HepG2 (cell line): Measurements from ENCODE around the gene DRD3. TPM values are rescaled to one million over a fixed set of nuclear protein-coding genes. Genes with fewer than 3 reads are reported as not detected.
A peak's percentile ranks its signal among the peaks of the same experiment; 100 is the strongest.

Experiments
- ATAC-seq: fragments of 200-7000 bp; cut with Tn5 transposase; 3 replicates; pipeline ENCODE4 v1.9.1; 2020; ENCODE audit warnings: mild to moderate bottlenecking, moderate library complexity
- BruUV-seq: library from RNA; stranded (reverse); fragments of 400-500 nt; replicated peaks from 2 replicates; lab custom pipeline; 2021; lab: Mats Ljungman, UMichigan
- CTCF ChIA-PET: fragments of 300-600 bp; formaldehyde crosslinking; extraction: SDS; loops from one replicate; lab custom pipeline; 2021; ENCODE audit warnings: low total read pairs, inconsistent platforms, low intra/inter-chr PET ratio; lab: Yijun Ruan, JAX
- POLR2A ChIA-PET: fragments of 350-600 bp; sonication (Branson Sonifier 250); formaldehyde crosslinking; loops from one replicate; lab custom pipeline; 2020; ENCODE audit warnings: antibody characterized with exemption, inconsistent platforms; lab: Yijun Ruan, JAX
- DNase-seq: peaks from one replicate; pipeline ENCODE4 v3.0.0-alpha.2; 2015; ENCODE audit warnings: low spot score
- FAIRE-seq: peaks from 3 replicates; lab custom pipeline; 2011; peaks lifted over from hg19 to GRCh38; lab: Jason Lieb, UNC
- H2AFZ ChIP-seq: one replicate; pipeline ENCODE4 v1.6.1; 2011; ENCODE audit warnings: low read length, inconsistent platforms
- H3K27ac ChIP-seq: fragments of 300-600 bp; 3 replicates; pipeline ENCODE4 v1.8.0; 2011; ENCODE audit warnings: mixed run types, mild to moderate bottlenecking, mixed read lengths, low read length, inconsistent platforms; ENCODE audit not compliant: insufficient read depth; ENCODE audit errors: extremely low read length
- H3K27me3 ChIP-seq, 2 experiments: fragments of 200-600 bp in 1 of 2; 2 replicates in 1 of 2; 3 replicates in 1 of 2; pipeline versions ENCODE4 v1.6.0 to v1.8.0; 2011; ENCODE audit warnings: low read length in 2 of 2, mild to moderate bottlenecking in 2 of 2, moderate library complexity in 2 of 2, inconsistent platforms in 1 of 2; ENCODE audit not compliant: insufficient read depth in 2 of 2, control insufficient read depth in 1 of 2
- H3K36me3 ChIP-seq, 2 experiments: fragments of 200-600 bp in 1 of 2; replicated peaks in 1 of 2; 2 replicates in 1 of 2; 3 replicates in 1 of 2; pipeline versions ENCODE4 v1.5.1 to v1.8.0; 2011; ENCODE audit warnings: low read length in 2 of 2, inconsistent platforms in 1 of 2; ENCODE audit not compliant: insufficient read depth in 2 of 2, control insufficient read depth in 1 of 2
- H3K4me1 ChIP-seq: 2 replicates; pipeline ENCODE4 v1.5.1; 2012; ENCODE audit warnings: low read length, inconsistent platforms; ENCODE audit not compliant: insufficient read depth
- H3K4me2 ChIP-seq: 2 replicates; pipeline ENCODE4 v1.6.0; 2011; ENCODE audit warnings: low read depth, low read length, inconsistent platforms
- H3K4me3 ChIP-seq, 3 experiments: fragments of 200-600 bp in 1 of 3; sonication (generic), shearing (Covaris generic) in 1 of 3; replicated peaks in 1 of 3; 2 replicates each; pipeline ENCODE4 v1.5.1; 2011 to 2016; ENCODE audit warnings: low read length in 3 of 3, inconsistent platforms in 2 of 3, low read depth in 2 of 3, mild to moderate bottlenecking in 2 of 3, control low read depth in 1 of 3, mixed read lengths in 1 of 3; ENCODE audit not compliant: insufficient read depth in 1 of 3
- H3K79me2 ChIP-seq: one replicate; pipeline ENCODE4 v1.6.1; 2011; ENCODE audit warnings: low read length, inconsistent platforms; ENCODE audit not compliant: insufficient read depth
- H3K9ac ChIP-seq: 2 replicates; pipeline ENCODE4 v1.6.0; 2011; ENCODE audit warnings: mild to moderate bottlenecking, low read depth, low read length, inconsistent platforms; ENCODE audit not compliant: insufficient read depth
- H3K9me3 ChIP-seq: 2 replicates; pipeline ENCODE4 v1.5.1; 2012; ENCODE audit warnings: mild to moderate bottlenecking, low read length
- H4K20me1 ChIP-seq: 2 replicates; pipeline ENCODE4 v1.6.0; 2011; ENCODE audit warnings: inconsistent platforms, mild to moderate bottlenecking, low read length, moderate library complexity; ENCODE audit not compliant: insufficient read depth
- DZIP1 ChIP-seq: sonication (generic); formaldehyde crosslinking; IDR thresholded peaks from 2 replicates; pipeline ENCODE4 v1.5.0; 2020; ENCODE audit warnings: mild to moderate bottlenecking, missing genetic modification reagents
- ERF ChIP-seq: IDR thresholded peaks from 2 replicates; pipeline ENCODE4 v1.6.1; 2018; ENCODE audit warnings: missing biosample characterization, missing genetic modification reagents
- EZH2 ChIP-seq: conservative IDR thresholded peaks from 2 replicates; pipeline ENCODE4 v1.6.1; 2012; ENCODE audit warnings: mild to moderate bottlenecking, low read depth, low read length, moderate library complexity
- HNRNPLL ChIP-seq: fragments of 200-400 bp; formaldehyde crosslinking; IDR thresholded peaks from 2 replicates; pipeline ENCODE4 v1.6.1; 2017; ENCODE audit warnings: mild to moderate bottlenecking, low read depth, low read length; ENCODE audit not compliant: poor library complexity, severe bottlenecking
- KMT2A ChIP-seq: sonication (generic); formaldehyde crosslinking; IDR thresholded peaks from 2 replicates; pipeline ENCODE4 v1.4.0; 2020; ENCODE audit warnings: missing genetic modification reagents
- MED13 ChIP-seq: sonication (generic); formaldehyde crosslinking; IDR thresholded peaks from 2 replicates; pipeline ENCODE4 v1.5.0; 2020; ENCODE audit warnings: missing genetic modification reagents
- MEF2D ChIP-seq: sonication (generic); formaldehyde crosslinking; IDR thresholded peaks from 2 replicates; pipeline ENCODE4 v1.5.1; 2020; ENCODE audit warnings: mild to moderate bottlenecking, missing genetic modification reagents
- NFRKB ChIP-seq: fragments of 450-650 bp; IDR thresholded peaks from 2 replicates; pipeline ENCODE4 v1.6.1; 2017
- ONECUT2 ChIP-seq: sonication (generic); formaldehyde crosslinking; IDR thresholded peaks from 2 replicates; pipeline ENCODE4 v1.4.0; 2020; ENCODE audit warnings: missing genetic modification reagents
- SP2 ChIP-seq: sonication (generic); formaldehyde crosslinking; IDR thresholded peaks from 2 replicates; pipeline ENCODE4 v1.5.1; 2020; ENCODE audit warnings: mild to moderate bottlenecking, missing genetic modification reagents
- SSRP1 ChIP-seq: IDR thresholded peaks from 2 replicates; pipeline ENCODE4 v1.6.1; 2016; ENCODE audit warnings: control low read depth
- XBP1 ChIP-seq: sonication (generic); formaldehyde crosslinking; IDR thresholded peaks from 2 replicates; pipeline ENCODE4 v1.5.0; 2020; ENCODE audit warnings: missing genetic modification reagents
- ZFP36L2 ChIP-seq: sonication (generic); formaldehyde crosslinking; IDR thresholded peaks from 2 replicates; pipeline ENCODE4 v1.4.0; 2020; ENCODE audit warnings: missing genetic modification reagents
- ZNF225 ChIP-seq: sonication (generic); formaldehyde crosslinking; IDR thresholded peaks from 2 replicates; pipeline ENCODE4 v1.4.0; 2020; ENCODE audit warnings: mild to moderate bottlenecking, missing genetic modification reagents
- ZNF232 ChIP-seq: sonication (generic); formaldehyde crosslinking; IDR thresholded peaks from 2 replicates; pipeline ENCODE4 v1.4.0; 2020; ENCODE audit warnings: missing genetic modification reagents, borderline replicate concordance
- ZNF580 ChIP-seq: IDR thresholded peaks from 2 replicates; pipeline ENCODE4 v1.6.1; 2016; ENCODE audit warnings: low read depth, borderline replicate concordance
- ZNF672 ChIP-seq: sonication (generic); formaldehyde crosslinking; IDR thresholded peaks from 2 replicates; pipeline ENCODE4 v1.8.1; 2022; ENCODE audit warnings: missing genetic modification reagents
- ZNF720 ChIP-seq: sonication (generic); formaldehyde crosslinking; IDR thresholded peaks from 2 replicates; pipeline ENCODE4 v1.4.0; 2020; ENCODE audit warnings: missing genetic modification reagents
- ZNF761 ChIP-seq: sonication (generic); formaldehyde crosslinking; conservative IDR thresholded peaks from 2 replicates; pipeline ENCODE4 v1.4.0; 2020; ENCODE audit warnings: mild to moderate bottlenecking, missing genetic modification reagents
- WGBS: methylation state at CpG from one replicate; pipeline ENCODE4 v1.1.6; 2017; ENCODE audit warnings: low lambda C conversion rate; 5-methylcytosine and 5-hydroxymethylcytosine counted together
- in situ Hi-C: cut with HindIII; loops from 2 replicates; pipeline ENCODE4 v1.10.0; 2017; ENCODE audit warnings: low pct_unique_long_range_greater_than_20kb; ENCODE audit not compliant: extremely low pct_ligation_motif_present
- intact Hi-C: fragments of 100-400 bp; cut with micrococcal nuclease; formaldehyde crosslinking; loops from one replicate; pipeline ENCODE4 v1.10.0; 2022; ENCODE audit not compliant: unreplicated experiment
- polyA plus RNA-seq, 8 experiments: library from polyadenylated mRNA; depleted of rRNA in 3 of 8; stranded (reverse) in 7 of 8; unstranded in 1 of 8; fragments of >200 nt; fragmentation: Illumina TruSeq in 4 of 8; extraction: Trizol in 4 of 8; gene quantifications; 2 replicates each; pipeline versions ENCODE4 v1.2.1 to v1.2.3, GENCODE V29; 2011 to 2016; ENCODE audit warnings: low read depth in 4 of 8, missing spikeins in 1 of 8, mixed read lengths in 1 of 8; ENCODE audit not compliant: insufficient read depth in 1 of 8
- total RNA-seq, 5 experiments: library from RNA; depleted of rRNA; stranded (reverse); fragments of >200 nt; fragmentation: Illumina TruSeq; extraction: Trizol; gene quantifications; 2 replicates each; pipeline ENCODE4 v1.2.3, GENCODE V29; 2016; ENCODE audit warnings: low read depth in 1 of 5
- TF ChIP-seq, protein P1 (sequence below): sonication (generic); formaldehyde crosslinking; IDR thresholded peaks from 2 replicates; pipeline ENCODE4 v1.4.0; 2020; ENCODE audit warnings: missing genetic modification reagents, borderline replicate concordance

Gene DRD3
- total and polyA plus RNA-seq, 2 of the 13 experiments (the other 11 are each of a cell fraction or from before 2014, with no cell fraction given): not detected

DNA sequence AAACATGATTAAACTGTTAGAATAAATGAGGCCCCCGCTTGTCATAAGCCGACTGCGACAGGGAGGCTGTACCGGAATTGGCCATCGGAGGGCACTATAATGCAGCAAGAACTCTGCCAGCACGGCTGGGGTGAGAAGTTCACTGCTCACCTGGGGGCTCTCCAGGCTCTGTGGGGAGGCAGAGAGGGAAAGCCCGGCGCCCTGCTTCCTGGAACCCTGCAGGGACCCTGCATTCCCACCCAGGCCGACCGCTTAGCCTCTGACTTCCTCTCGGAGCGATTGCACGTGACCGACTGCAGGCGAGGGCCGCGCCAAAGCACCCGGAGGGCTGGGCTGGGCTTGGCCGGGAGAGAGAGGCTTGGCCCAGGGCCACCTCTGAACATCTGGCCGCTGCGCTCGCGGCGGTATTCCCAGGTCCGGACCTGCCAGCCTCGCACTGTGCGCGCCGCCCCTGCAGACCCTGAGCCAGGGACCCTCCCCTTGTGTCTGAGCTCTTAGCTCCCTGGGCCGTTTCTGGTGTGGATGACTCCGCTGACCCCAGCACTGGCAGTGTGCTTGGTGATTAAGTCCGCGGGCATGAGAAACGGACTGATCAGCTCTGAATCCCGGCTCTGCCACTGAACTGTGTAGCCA is 26.2 kb downstream of the DRD3 start:
- intact Hi-C loops: loop anchor here (1.0 to 10.0 kb wide), 5 partner anchors 27 to 416 kb away; partner anchors contain the start of gene DRD3
- CTCF ChIA-PET: interaction anchor here (1.9 kb wide), 1 partner anchor 27 kb away, joined by 11 read pairs; the partner anchor contains the start of gene DRD3
- H3K4me2 ChIP-seq: peak overlapping the region; percentile 89
- H2AFZ ChIP-seq: peak overlapping the region; percentile 57
- peaks cover 5% of the 10 kb centered on the region; the same call in 1 of the 2 replicates for H3K4me1 ChIP-seq
- DNase-seq: peak; percentile 61
- 0% methylated on average over 9 of the region's 35 CpGs for WGBS
- H3K36me3 ChIP-seq: no peaks in the 10 kb centered on the region
- ATAC-seq: peak; percentile 95
- H3K27ac ChIP-seq: no peak overlapping the region
- BruUV-seq: no TSS peak
- H3K79me2 ChIP-seq: no peaks in the 10 kb centered on the region
- POLR2A ChIA-PET: no interaction called here
- H3K9ac ChIP-seq: peak overlapping the region; percentile 49
- peaks cover 0 to 34% of the 10 kb centered on the region in 2 experiments; a peak in 3 of 5 replicates for H3K27me3 ChIP-seq
- H3K9me3 ChIP-seq: no peaks in the 10 kb centered on the region
- in situ Hi-C loops: loop anchor here (10.0 kb wide), 1 partner anchor 142 kb away; the partner anchor contains the start of gene TIGIT
- peak overlapping the region; percentile 48 to 74 (median 49); a peak in 5 of 6 replicates for H3K4me3 ChIP-seq
- no peaks in the 10 kb centered on the region for H4K20me1 ChIP-seq
- peak; percentile 67 for FAIRE-seq
- TF ChIP-seq EZH2 (no peak), ZNF232 (CRISPR knock-in tag) (no peak), KMT2A (CRISPR knock-in tag) (no peak), DZIP1 (CRISPR knock-in tag) (0 out of 2 replicates have a peak, but pooled peaks have one; percentile 65), ZNF761 (CRISPR knock-in tag) (no peak), ZNF672 (CRISPR knock-in tag) (no peak), ERF (peak; percentile 48; the same call in 1 of the 2 replicates), MEF2D (CRISPR knock-in tag) (no peak), SP2 (CRISPR knock-in tag) (no peak), ZNF580 (no peak), ZNF225 (CRISPR knock-in tag) (peak; percentile 82; the same call in 1 of the 2 replicates), XBP1 (no peak), SSRP1 (CRISPR knock-in tag) (no peak), ZNF720 (no peak), HNRNPLL (peak; percentile 70), NFRKB (no peak), MED13 (CRISPR knock-in tag) (no peak), ONECUT2 (CRISPR knock-in tag) (no peak), ZFP36L2 (CRISPR knock-in tag) (no peak)
- TF ChIP-seq, protein P1, sequence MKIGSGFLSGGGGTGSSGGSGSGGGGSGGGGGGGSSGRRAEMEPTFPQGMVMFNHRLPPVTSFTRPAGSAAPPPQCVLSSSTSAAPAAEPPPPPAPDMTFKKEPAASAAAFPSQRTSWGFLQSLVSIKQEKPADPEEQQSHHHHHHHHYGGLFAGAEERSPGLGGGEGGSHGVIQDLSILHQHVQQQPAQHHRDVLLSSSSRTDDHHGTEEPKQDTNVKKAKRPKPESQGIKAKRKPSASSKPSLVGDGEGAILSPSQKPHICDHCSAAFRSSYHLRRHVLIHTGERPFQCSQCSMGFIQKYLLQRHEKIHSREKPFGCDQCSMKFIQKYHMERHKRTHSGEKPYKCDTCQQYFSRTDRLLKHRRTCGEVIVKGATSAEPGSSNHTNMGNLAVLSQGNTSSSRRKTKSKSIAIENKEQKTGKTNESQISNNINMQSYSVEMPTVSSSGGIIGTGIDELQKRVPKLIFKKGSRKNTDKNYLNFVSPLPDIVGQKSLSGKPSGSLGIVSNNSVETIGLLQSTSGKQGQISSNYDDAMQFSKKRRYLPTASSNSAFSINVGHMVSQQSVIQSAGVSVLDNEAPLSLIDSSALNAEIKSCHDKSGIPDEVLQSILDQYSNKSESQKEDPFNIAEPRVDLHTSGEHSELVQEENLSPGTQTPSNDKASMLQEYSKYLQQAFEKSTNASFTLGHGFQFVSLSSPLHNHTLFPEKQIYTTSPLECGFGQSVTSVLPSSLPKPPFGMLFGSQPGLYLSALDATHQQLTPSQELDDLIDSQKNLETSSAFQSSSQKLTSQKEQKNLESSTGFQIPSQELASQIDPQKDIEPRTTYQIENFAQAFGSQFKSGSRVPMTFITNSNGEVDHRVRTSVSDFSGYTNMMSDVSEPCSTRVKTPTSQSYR: no peak
